Karpas-422 (cell line): ENCODE measurements around the gene SLC8A2. TPM values are rescaled to one million over a fixed set of nuclear protein-coding genes. Genes with fewer than 3 reads are reported as not detected.

Source experiments
- DNase-seq: peaks from one replicate; pipeline ENCODE4 v3.0.0-alpha.2; 2015
- H2AFZ ChIP-seq: fragments of 200-600 bp; sonication (generic); 2 replicates; pipeline ENCODE4 v1.6.1; 2014; ENCODE audit warnings: antibody characterized with exemption, low read length, mixed read lengths
- H3K27ac ChIP-seq: fragments of 200-600 bp; sonication (generic); 2 replicates; pipeline ENCODE4 v1.5.1; 2014; ENCODE audit warnings: mild to moderate bottlenecking, low read length, moderate library complexity
- H3K27me3 ChIP-seq: fragments of 200-600 bp; sonication (generic); 2 replicates; pipeline ENCODE4 v1.6.1; 2014; ENCODE audit warnings: low read length, mixed read lengths
- H3K36me3 ChIP-seq: fragments of 200-600 bp; sonication (generic); 2 replicates; pipeline ENCODE4 v1.6.1; 2014; ENCODE audit warnings: low read length, mixed read lengths; ENCODE audit not compliant: insufficient read depth
- H3K4me1 ChIP-seq: fragments of 200-600 bp; sonication (generic); 2 replicates; pipeline ENCODE4 v1.6.1; 2014; ENCODE audit warnings: mild to moderate bottlenecking, low read length, mixed read lengths
- H3K4me2 ChIP-seq: fragments of 200-600 bp; sonication (generic); 2 replicates; pipeline ENCODE4 v1.6.1; 2014; ENCODE audit warnings: low read length, low read depth, mild to moderate bottlenecking; ENCODE audit not compliant: poor library complexity, severe bottlenecking
- H3K4me3 ChIP-seq: fragments of 200-600 bp; sonication (generic); 2 replicates; pipeline ENCODE4 v1.5.1; 2014; ENCODE audit warnings: mild to moderate bottlenecking, antibody characterized with exemption, low read length, mixed read lengths
- H3K79me2 ChIP-seq: fragments of 200-600 bp; sonication (generic); 2 replicates; pipeline ENCODE4 v1.6.1; 2014; ENCODE audit warnings: mild to moderate bottlenecking, low read length, mixed read lengths
- H3K9ac ChIP-seq: fragments of 200-600 bp; sonication (generic); 2 replicates; pipeline ENCODE4 v1.6.0; 2014; ENCODE audit warnings: low read length
- H3K9me2 ChIP-seq: fragments of 200-600 bp; sonication (generic), shearing (Covaris generic); replicated peaks from 2 replicates; pipeline ENCODE4 v1.6.0; 2014; ENCODE audit warnings: mild to moderate bottlenecking, low read length, moderate library complexity; ENCODE audit not compliant: insufficient read depth
- H3K9me3 ChIP-seq: fragments of 300-700, 200-600 bp; sonication (generic); 2 replicates; pipeline ENCODE4 v1.6.1; 2014; ENCODE audit warnings: low read length, mixed read lengths
- H4K20me1 ChIP-seq: fragments of 200-600 bp; sonication (generic); 2 replicates; pipeline ENCODE4 v1.6.1; 2014; ENCODE audit warnings: mild to moderate bottlenecking, antibody characterized with exemption, low read length, low read depth; ENCODE audit not compliant: insufficient read depth
- total RNA-seq: library from RNA; depleted of rRNA; stranded (reverse); fragments of >200 nt; shearing (Covaris generic); gene quantifications from 2 replicates; pipeline ENCODE4 v1.2.3, GENCODE V29; 2014; ENCODE audit warnings: low replicate concordance; rRNA removed

SLC8A2 gene
- total RNA-seq, 1 experiment from 2014 or later: not detected

DNA sequence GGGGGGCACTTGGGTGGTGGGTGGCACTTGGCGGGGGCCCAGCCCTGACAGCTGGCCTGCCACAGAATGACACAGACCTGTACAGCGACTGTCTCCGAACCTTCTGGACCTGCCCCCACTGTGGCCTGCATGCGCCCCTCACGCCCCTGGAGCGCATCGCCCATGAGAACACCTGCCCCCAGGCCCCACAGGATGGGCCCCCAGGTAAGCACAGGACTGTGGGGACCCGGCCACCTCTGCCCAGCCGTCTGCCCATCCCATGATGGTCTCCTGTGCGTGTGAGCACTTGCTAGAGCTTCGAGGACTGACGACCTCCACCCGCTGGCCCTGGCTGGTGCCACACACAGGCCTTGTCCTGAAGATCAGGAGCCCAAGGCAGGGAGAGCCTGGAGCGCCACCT, 90.6 kb downstream of the SLC8A2 start:
- Histone ChIP-seq H3K27ac (no peak overlapping the region), H3K4me1 (no peaks in the 10 kb centered on the region), H3K9ac (no peak overlapping the region), H3K36me3 (peaks cover 10% of the 10 kb centered on the region), H3K27me3 (no peaks in the 10 kb centered on the region), H3K79me2 (no peaks in the 10 kb centered on the region), H3K9me3 (no peaks in the 10 kb centered on the region), H3K9me2 (no peaks in the 10 kb centered on the region), H4K20me1 (peaks cover 6% of the 10 kb centered on the region), H2AFZ (no peak overlapping the region), H3K4me2 (no peak overlapping the region), H3K4me3 (no peak overlapping the region)
- peak; percentile 19 for DNase-seq

DNA sequence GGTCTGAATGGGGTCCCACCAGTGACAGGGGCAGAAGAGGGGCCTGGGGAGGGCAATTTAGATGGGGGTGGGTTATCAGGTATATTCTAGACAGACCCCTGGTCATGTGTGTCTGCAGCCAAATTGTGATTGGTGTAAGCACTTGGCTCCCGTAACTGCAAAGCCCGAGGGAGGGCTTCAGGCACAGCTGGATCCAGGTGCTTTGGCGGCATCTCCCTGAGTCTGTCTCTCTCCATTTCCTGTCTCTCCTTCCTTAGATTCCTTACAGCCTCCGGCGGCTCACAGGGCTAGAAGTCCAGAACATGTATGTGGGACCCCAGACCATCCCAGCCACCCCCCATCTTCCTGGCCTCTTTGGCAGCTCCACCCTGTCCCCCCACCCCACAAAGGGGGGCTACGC, 91.1 kb downstream of the SLC8A2 start:
- Histone ChIP-seq H3K9ac (no peak overlapping the region), H4K20me1 (peaks cover 9% of the 10 kb centered on the region), H2AFZ (no peak overlapping the region), H3K4me3 (no peak overlapping the region), H3K9me3 (no peaks in the 10 kb centered on the region), H3K4me2 (no peak overlapping the region), H3K36me3 (peaks cover 10% of the 10 kb centered on the region), H3K79me2 (no peaks in the 10 kb centered on the region), H3K27ac (no peak overlapping the region), H3K27me3 (no peaks in the 10 kb centered on the region), H3K9me2 (no peaks in the 10 kb centered on the region), H3K4me1 (no peaks in the 10 kb centered on the region)
- DNase-seq: peak; percentile 27

DNA sequence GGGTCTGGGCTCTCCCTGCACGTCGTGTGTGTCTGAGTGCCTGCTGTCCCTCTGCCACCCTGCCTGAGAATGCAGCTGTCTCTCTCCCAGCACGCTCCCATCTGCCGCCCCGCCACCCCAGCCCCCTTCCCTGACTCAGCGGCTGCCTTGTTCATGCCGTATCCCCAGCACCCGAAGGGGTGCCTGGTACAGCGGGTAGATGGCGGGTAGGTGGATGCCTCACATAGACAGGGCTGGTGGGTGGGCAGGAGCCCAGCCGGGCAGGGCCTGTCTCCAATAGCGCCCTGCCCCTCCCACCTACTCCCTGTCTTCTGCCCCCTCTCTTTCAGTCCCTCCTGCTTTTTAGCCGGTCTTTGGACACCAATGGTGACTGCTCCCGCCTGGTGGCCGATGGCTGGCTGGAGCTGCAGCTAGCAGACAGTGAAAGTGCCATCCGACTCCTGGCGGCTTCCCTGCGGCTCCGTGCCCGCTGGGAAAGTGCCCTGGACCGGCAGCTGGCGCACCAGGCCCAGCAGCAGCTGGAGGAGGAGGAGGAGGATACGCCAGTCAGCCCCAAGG, 92.2 kb downstream of the SLC8A2 start:
- no peak overlapping the region for H2AFZ ChIP-seq
- no peaks in the 10 kb centered on the region for H3K79me2 ChIP-seq
- H3K27me3 ChIP-seq: no peaks in the 10 kb centered on the region
- H4K20me1 ChIP-seq: peaks cover 9% of the 10 kb centered on the region
- H3K9ac ChIP-seq: no peak overlapping the region
- H3K27ac ChIP-seq: no peak overlapping the region
- H3K9me3 ChIP-seq: no peaks in the 10 kb centered on the region
- H3K4me1 ChIP-seq: no peaks in the 10 kb centered on the region
- no peak overlapping the region for H3K4me3 ChIP-seq
- no peak overlapping the region for H3K4me2 ChIP-seq
- H3K9me2 ChIP-seq: no peaks in the 10 kb centered on the region
- H3K36me3 ChIP-seq: peaks cover 10% of the 10 kb centered on the region
- peak; percentile 22 for DNase-seq

DNA sequence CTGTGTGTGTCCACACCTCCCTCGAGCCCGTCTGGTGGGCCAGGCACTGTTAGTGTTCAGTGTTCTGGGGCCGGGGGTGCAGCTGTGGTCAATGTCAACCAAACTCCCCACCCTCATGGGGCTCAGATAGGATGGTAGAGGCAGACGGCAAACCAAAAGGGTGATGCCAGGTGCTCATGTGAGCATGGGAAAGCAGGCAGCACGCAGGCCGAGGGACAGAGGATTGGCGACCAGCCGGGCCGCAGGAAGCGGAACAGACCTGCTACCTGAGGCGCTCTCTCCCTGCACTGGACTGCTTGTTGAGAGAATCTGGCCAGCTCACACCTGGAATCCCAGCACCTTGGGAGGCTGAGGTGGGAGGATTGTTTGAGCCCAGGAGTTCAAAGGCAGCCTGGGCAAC, 93.4 kb downstream of the SLC8A2 start:
- H3K4me2 ChIP-seq: no peak overlapping the region
- no peak overlapping the region for H3K9ac ChIP-seq
- H2AFZ ChIP-seq: no peak overlapping the region
- no peak overlapping the region for H3K4me3 ChIP-seq
- H3K9me2 ChIP-seq: no peaks in the 10 kb centered on the region
- peaks cover 10% of the 10 kb centered on the region for H3K36me3 ChIP-seq
- peaks cover 9% of the 10 kb centered on the region for H4K20me1 ChIP-seq
- H3K27ac ChIP-seq: no peak overlapping the region
- H3K27me3 ChIP-seq: no peaks in the 10 kb centered on the region
- peak; percentile 40 for DNase-seq
- H3K79me2 ChIP-seq: no peaks in the 10 kb centered on the region
- no peaks in the 10 kb centered on the region for H3K9me3 ChIP-seq
- H3K4me1 ChIP-seq: no peaks in the 10 kb centered on the region

Other genes starting within 250 kb of the SLC8A2 start
- 4.0 and 8.9 TPM in 2 replicates for gene BBC3, start 240.7 kb downstream of the SLC8A2 start, total RNA-seq
- 2.2 and 7.1 TPM in 2 replicates for gene CCDC9, start 215.4 kb downstream of the SLC8A2 start, total RNA-seq
- 4.6 and 8.4 TPM in 2 replicates for gene INAFM1, start 197.0 kb downstream of the SLC8A2 start, total RNA-seq
- gene C5AR1, start 162.0 kb downstream of the SLC8A2 start, total RNA-seq: 0.11 and 0.41 TPM in 2 replicates
- 1.1 TPM in 1 of 2 replicates, not detected in the other for gene C5AR2, start 139.7 kb downstream of the SLC8A2 start, total RNA-seq
- 17.4 and 41.5 TPM in 2 replicates for gene DHX34, start 122.6 kb downstream of the SLC8A2 start, total RNA-seq
- gene MEIS3, start 52.4 kb downstream of the SLC8A2 start, total RNA-seq: 3.3 and 11.2 TPM in 2 replicates
- 6.2 and 11.1 TPM in 2 replicates for gene KPTN, start 12.3 kb upstream of the SLC8A2 start, total RNA-seq
- 60.8 and 88.9 TPM in 2 replicates for gene NAPA, start 43.2 kb upstream of the SLC8A2 start, total RNA-seq
- not detected in 2 replicates for gene ZNF541, start 101.3 kb upstream of the SLC8A2 start, total RNA-seq
- 1.0 and 1.8 TPM in 2 replicates for gene BICRA, start 137.2 kb upstream of the SLC8A2 start, total RNA-seq
- gene EHD2, start 241.5 kb upstream of the SLC8A2 start, total RNA-seq: not detected in 2 replicates